Skeletal muscle tissue (tissue), 4 donors: Measurements from ENCODE around the gene FOXP1. TPM values are rescaled to one million over a fixed set of nuclear protein-coding genes. Genes with fewer than 3 reads are reported as not detected.

Experiments used
- H3K27ac ChIP-seq: one replicate; pipeline ENCODE4 v1.7.0; 2013; ENCODE audit warnings: mild to moderate bottlenecking, low read depth, low read length, inconsistent platforms
- H3K27me3 ChIP-seq, 3 donors: one replicate each; pipeline ENCODE4 v1.7.0; 2013; ENCODE audit warnings: low read length in 3 of 3; ENCODE audit not compliant: control insufficient read depth in 3 of 3, insufficient read depth in 3 of 3
- H3K36me3 ChIP-seq, 3 donors: one replicate each; pipeline ENCODE4 v1.7.0; 2013; ENCODE audit warnings: low read length in 3 of 3; ENCODE audit not compliant: control insufficient read depth in 3 of 3, insufficient read depth in 3 of 3
- H3K4me1 ChIP-seq, 3 donors: one replicate each; pipeline ENCODE4 v1.7.0; 2013; ENCODE audit warnings: low read length in 3 of 3, mild to moderate bottlenecking in 3 of 3; ENCODE audit not compliant: control insufficient read depth in 3 of 3, insufficient read depth in 3 of 3
- H3K4me3 ChIP-seq, 3 donors: one replicate each; pipeline ENCODE4 v1.7.0; 2013; ENCODE audit warnings: low read length in 3 of 3
- H3K9ac ChIP-seq, 3 donors: one replicate each; pipeline ENCODE4 v1.7.0; 2013; ENCODE audit warnings: low read length in 3 of 3, mild to moderate bottlenecking in 3 of 3, moderate library complexity in 2 of 3, low read depth in 1 of 3
- H3K9me3 ChIP-seq, 3 donors: one replicate each; pipeline ENCODE4 v1.7.0; 2013; ENCODE audit warnings: low read length in 3 of 3; ENCODE audit not compliant: control insufficient read depth in 3 of 3
- total RNA-seq: library from RNA; depleted of rRNA; stranded (reverse); fragments of >200 nt; gene quantifications from one replicate; pipeline ENCODE4 v1.2.3, GENCODE V29; 2014
- donor health status: Osteomylitis.

The FOXP1 gene
- total RNA-seq, 1 donor from 2014 or later: 36.0 TPM

DNA sequence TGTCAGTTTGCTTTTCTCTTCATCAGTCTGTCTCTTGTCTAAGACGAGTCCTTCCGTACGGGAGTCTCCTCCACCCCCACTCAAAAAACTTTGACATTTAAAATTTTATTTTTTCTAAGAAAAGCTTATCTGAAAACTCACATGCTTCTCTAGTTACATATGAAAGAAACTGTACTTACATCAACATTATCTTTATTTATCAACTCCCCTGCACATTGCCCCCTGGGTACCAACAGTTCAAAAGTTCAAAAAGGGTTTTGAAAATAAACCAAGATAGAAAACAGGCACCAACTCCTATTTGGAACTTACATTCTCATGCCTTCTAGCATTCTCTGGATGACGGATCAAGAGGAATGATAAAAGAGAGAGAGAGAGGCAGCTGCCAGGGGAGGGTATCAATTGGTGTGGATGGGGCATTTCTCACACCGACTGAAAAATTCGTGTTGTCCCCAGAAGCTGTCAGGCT, 182.5 kb downstream of the FOXP1 start:
- no peaks in the 10 kb centered on the region for H3K36me3 ChIP-seq
- no peaks in the 10 kb centered on the region for H3K27me3 ChIP-seq
- peaks cover 2 to 5% (median 2%) of the 10 kb centered on the region in 3 donors for H3K4me1 ChIP-seq
- H3K9ac ChIP-seq: no peak overlapping the region
- no peaks in the 10 kb centered on the region for H3K9me3 ChIP-seq
- no peak overlapping the region for H3K4me3 ChIP-seq
- H3K27ac ChIP-seq: no peak overlapping the region

DNA sequence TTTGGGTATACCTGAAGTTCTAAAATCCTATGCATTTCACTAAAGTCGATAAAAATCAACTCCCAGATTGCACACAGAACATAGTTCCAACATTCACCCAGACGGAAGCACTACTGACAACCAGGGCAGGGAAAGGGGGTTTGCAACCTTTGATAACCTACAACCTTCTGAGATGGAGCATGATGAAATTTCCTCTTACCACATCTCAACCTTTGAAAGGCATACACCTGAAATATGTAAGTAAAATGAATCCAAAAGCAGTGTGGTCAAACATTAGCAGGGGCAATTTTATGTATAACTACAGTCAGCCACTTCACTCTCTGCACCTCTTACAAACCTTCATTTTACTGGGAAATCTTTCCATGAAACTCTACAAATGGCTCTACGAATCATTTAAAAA, 184.1 kb downstream of the FOXP1 start:
- Histone ChIP-seq H3K27me3 (no peaks in the 10 kb centered on the region), H3K27ac (no peak overlapping the region)

DNA sequence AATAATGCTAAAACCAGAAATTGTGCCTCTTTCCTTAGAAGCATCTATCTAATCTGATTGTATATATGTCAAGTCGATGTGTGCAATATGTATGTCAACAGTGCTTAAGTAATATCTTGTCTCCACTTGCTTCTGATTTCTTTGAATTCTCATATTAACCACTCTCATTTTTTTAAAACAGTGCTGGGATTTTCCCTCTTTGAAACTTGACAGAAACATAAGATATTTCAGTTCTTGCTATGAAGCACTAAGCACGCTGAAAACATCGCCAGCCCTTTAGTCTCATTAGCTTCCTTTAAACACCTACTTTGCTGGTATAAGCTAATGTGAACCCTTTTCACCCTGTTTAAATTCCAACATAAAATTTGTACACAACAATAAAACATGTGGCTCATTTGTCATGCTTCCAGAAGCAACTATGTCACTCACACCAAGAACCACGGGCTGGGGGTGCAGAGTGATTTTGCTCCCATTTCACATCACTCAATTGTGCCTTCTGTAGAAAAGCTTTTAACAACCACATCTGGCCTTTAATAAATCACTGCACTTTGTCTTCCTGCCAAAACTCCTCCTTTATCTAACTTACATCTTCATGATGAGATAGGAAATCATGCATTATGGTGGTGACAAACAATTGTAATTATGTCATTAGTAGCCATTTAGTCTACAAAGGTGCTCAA, 185.2 kb downstream of the FOXP1 start:
- Histone ChIP-seq H3K9me3 (no peaks in the 10 kb centered on the region), H3K27me3 (no peaks in the 10 kb centered on the region), H3K4me3 (no peak overlapping the region), H3K9ac (no peak overlapping the region), H3K4me1 (peaks cover 2 to 6% (median 3%) of the 10 kb centered on the region in 3 donors), H3K36me3 (no peaks in the 10 kb centered on the region), H3K27ac (no peak overlapping the region)

More for the DNA sequence above, 184.1 kb downstream of the FOXP1 start:
- Histone ChIP-seq H3K36me3 (no peaks in the 10 kb centered on the region), H3K4me1 (peaks cover 2 to 6% (median 3%) of the 10 kb centered on the region in 3 donors), H3K9me3 (no peaks in the 10 kb centered on the region), H3K9ac (no peak overlapping the region), H3K4me3 (no peak overlapping the region)

DNA sequence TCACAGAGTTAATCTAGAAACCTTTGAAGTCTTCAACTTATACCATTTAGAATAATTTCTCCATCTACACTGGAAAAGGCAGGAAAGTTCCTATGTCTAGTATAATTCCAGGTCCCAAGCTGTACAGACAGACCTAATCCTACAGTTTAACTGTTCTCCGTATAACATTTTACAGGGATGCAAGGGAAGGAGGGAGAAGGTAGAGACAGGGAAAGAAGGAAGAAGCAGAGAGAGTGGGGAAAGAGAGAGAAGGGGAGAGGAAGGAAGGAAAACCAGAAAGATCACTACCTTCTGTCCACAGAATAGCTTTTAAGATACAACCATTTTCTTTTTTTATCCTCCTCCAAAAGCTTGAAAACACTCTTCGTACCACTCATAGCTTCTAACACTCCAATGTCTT, 185.8 kb downstream of the FOXP1 start:
- Histone ChIP-seq H3K27me3 (no peaks in the 10 kb centered on the region), H3K9me3 (no peaks in the 10 kb centered on the region), H3K27ac (no peak overlapping the region), H3K36me3 (no peaks in the 10 kb centered on the region), H3K4me3 (no peak overlapping the region), H3K4me1 (peaks cover 2 to 6% (median 3%) of the 10 kb centered on the region in 3 donors), H3K9ac (no peak overlapping the region)

DNA sequence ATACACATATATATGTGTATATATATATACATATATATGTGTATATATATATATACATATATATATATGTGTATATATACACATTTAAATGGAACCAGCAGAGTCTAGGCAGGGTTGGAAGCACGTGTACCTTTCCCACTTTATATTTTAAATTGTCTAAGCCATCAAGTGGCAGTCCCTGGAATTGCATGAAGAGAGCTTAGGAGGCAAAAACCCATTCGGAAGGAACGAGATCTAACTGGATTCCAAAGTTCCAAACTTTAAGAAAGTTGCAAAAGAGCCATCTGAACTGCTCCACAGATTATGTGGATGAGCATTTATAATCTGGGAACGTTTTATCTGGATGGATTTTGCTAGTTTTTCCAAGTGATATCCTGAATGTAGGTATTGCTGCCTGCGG, 186.5 kb downstream of the FOXP1 start:
- Histone ChIP-seq H3K9me3 (no peaks in the 10 kb centered on the region), H3K4me1 (peaks cover 2 to 6% (median 3%) of the 10 kb centered on the region in 3 donors), H3K27ac (no peak overlapping the region), H3K4me3 (no peak overlapping the region), H3K36me3 (no peaks in the 10 kb centered on the region), H3K9ac (no peak overlapping the region), H3K27me3 (no peaks in the 10 kb centered on the region)

DNA sequence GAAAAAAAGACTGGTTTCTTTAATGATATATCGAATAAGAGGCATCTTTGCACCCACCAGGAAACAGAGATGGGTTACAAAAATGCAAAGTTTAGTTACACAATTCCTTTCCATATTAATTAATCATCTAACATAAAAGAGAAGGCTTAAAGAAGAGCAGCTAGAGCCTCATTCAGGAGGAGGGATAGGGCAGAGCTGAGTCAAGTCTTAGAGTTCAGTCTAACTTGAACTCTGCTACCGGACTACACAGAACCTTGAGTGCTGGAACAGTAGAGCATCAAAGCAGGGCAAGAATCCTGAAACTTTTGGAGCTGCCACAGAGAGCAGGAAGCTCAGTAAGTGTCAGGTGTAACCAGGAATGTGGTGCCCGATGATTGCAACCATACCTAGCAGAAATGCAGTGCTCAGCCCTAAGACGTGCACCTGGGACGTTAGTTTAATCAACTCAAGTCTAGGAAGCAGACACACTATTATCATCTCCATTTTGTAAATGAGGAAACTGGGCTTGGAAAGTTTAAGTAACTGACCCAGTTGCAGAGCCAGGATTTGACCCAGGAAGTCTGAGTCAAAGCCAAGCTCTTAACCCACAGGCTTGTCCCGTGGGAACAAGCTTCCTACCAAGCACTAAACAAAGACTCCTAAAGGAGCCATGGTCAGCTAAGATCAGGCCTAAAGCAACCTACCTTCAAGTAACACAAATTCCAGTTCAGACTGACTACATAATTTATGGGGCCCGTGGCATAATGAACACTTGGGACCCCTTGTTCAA, 187.4 kb downstream of the FOXP1 start:
- Histone ChIP-seq H3K4me1 (peaks cover 3 to 6% (median 5%) of the 10 kb centered on the region in 3 donors), H3K9ac (no peak overlapping the region), H3K9me3 (no peaks in the 10 kb centered on the region), H3K36me3 (no peaks in the 10 kb centered on the region), H3K4me3 (no peak overlapping the region), H3K27me3 (no peaks in the 10 kb centered on the region), H3K27ac (no peak overlapping the region)

DNA sequence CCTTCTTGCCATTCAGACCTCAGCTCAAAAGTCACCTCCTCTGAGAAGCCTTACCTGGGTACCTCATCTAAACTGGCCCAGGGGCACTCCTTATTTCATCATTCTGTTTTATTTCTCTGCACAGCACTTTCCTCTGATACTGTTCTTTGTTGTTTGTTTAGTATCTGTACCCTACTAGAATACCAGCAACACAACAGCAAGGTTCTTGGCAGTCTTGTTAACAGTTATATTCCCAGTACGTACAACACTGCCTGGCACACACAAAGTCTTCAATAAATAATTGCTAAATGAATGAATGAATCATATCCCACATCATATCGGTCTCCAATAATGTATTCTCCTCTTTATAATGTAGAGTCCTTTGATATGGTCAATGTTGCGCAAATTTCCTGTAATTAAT, 188.1 kb downstream of the FOXP1 start:
- Histone ChIP-seq H3K27ac (no peak overlapping the region), H3K36me3 (no peaks in the 10 kb centered on the region), H3K4me1 (peaks cover 3 to 6% (median 5%) of the 10 kb centered on the region in 3 donors), H3K27me3 (no peaks in the 10 kb centered on the region), H3K4me3 (no peak overlapping the region), H3K9ac (no peak overlapping the region), H3K9me3 (no peaks in the 10 kb centered on the region)

DNA sequence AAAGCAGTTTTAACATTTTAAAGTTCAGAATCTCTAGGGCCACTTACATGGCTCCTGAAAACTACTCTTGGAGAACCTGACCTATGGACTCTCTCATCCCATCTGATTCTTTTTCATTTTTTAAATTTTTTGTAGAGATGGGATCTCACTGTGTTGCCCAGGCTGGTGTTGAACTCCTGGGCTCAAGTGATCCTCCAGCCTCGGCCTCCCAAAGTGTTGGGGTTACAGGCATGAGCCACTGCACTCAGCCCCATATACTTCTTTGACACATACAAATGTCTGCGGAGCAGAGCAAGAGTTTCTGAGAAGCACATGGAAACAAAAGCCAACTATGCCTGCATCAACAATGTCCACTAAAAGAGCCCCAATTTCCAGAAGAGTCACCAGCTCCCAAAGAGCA, 189.8 kb downstream of the FOXP1 start:
- Histone ChIP-seq H3K4me3 (no peak overlapping the region), H3K9me3 (no peaks in the 10 kb centered on the region), H3K4me1 (peaks cover 8 to 11% (median 9%) of the 10 kb centered on the region in 3 donors), H3K36me3 (no peaks in the 10 kb centered on the region), H3K9ac (no peak overlapping the region), H3K27ac (no peak overlapping the region), H3K27me3 (no peaks in the 10 kb centered on the region)

DNA sequence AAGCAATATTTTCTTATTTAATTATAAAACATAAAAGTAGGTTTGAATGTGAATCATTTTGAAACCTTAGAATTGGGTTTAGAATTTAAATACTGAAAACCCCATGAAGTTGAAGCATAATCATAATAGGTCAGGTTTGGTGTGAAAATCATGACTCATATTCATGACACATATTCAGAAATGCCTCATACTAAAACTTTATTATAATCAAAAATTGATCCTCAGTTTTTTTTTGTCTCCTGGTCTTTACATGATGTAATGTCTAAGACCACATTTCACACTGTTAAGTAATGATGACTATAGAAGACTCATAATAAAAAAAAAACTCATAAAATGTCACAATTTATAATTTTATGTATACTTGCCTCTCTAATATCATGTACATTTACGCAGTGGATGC, 190.4 kb downstream of the FOXP1 start:
- no peak overlapping the region for H3K27ac ChIP-seq
- no peaks in the 10 kb centered on the region for H3K27me3 ChIP-seq
- peaks cover 8 to 11% (median 9%) of the 10 kb centered on the region in 3 donors for H3K4me1 ChIP-seq
- no peaks in the 10 kb centered on the region for H3K36me3 ChIP-seq
- no peak overlapping the region for H3K4me3 ChIP-seq
- H3K9me3 ChIP-seq: no peaks in the 10 kb centered on the region
- H3K9ac ChIP-seq: no peak overlapping the region

DNA sequence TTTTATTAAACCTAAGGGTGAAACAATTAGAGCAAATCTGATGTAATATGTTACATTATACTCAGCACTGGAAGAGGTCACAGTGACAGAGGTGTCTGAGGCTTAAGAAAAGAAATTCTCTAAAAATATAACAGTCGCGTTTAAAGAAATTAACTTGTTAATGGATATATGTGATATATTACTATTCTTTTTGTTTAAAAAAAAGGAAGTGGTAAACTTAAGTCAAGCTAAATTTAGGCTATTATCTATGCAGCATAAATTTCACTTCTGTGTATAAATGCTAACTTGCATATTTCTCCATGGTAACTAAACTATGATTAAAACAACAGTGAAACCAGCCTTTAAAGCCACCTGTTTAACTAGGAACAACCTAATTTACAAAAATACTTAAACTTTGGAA, 191.3 kb downstream of the FOXP1 start:
- H3K27me3 ChIP-seq: no peaks in the 10 kb centered on the region
- H3K36me3 ChIP-seq: no peaks in the 10 kb centered on the region
- no peaks in the 10 kb centered on the region for H3K9me3 ChIP-seq
- no peak overlapping the region for H3K27ac ChIP-seq
- H3K9ac ChIP-seq: no peak overlapping the region
- peaks cover 8 to 11% (median 9%) of the 10 kb centered on the region in 3 donors for H3K4me1 ChIP-seq
- H3K4me3 ChIP-seq: no peak overlapping the region
